BJ (cell line): Measurements from ENCODE around the gene POC5. TPM values are rescaled to one million over a fixed set of nuclear protein-coding genes. Genes with fewer than 3 reads are reported as not detected.

Source experiments
- CTCF ChIA-PET: fragments of 350-600 bp; formaldehyde crosslinking; extraction: SDS; loops from one replicate; lab custom pipeline; 2021; ENCODE audit warnings: antibody characterized with exemption, inconsistent platforms; lab: Yijun Ruan, JAX
- POLR2A ChIA-PET: fragments of 300-600 bp; sonication (Branson Sonifier 250); formaldehyde crosslinking; extraction: SDS; loops from one replicate; lab custom pipeline; 2021; ENCODE audit warnings: antibody characterized with exemption; lab: Charles Lee
- DNase-seq: peaks from one replicate; pipeline ENCODE4 v3.0.0-alpha.2; 2011; ENCODE audit warnings: low read depth
- H3K27me3 ChIP-seq: 2 replicates; pipeline ENCODE4 v1.6.0; 2011; ENCODE audit warnings: low read length; ENCODE audit not compliant: control insufficient read depth, insufficient read depth
- H3K36me3 ChIP-seq: 2 replicates; pipeline ENCODE4 v1.5.1; 2011; ENCODE audit warnings: low read length; ENCODE audit not compliant: control insufficient read depth, insufficient read depth
- H3K4me3 ChIP-seq: 2 replicates; pipeline ENCODE4 v1.5.1; 2011; ENCODE audit warnings: low read depth, mild to moderate bottlenecking, control low read depth, low read length
- polyA plus RNA-seq: library from polyadenylated mRNA; depleted of rRNA; stranded (reverse); fragments of >200 nt; gene quantifications from 2 replicates; pipeline ENCODE4 v1.2.3, GENCODE V29; 2011
- TF ChIP-seq, protein P1 (sequence below): IDR thresholded peaks from 2 replicates; pipeline ENCODE4 v1.5.1; 2011; ENCODE audit warnings: low read depth, mild to moderate bottlenecking, control low read depth, inconsistent platforms, low read length, moderate library complexity; ENCODE audit not compliant: insufficient read depth

Gene POC5
- polyA plus RNA-seq, 1 experiment: 8.4 TPM

- H3K27me3 ChIP-seq: no peaks in the 10 kb centered on the region
- TF ChIP-seq, protein P1, sequence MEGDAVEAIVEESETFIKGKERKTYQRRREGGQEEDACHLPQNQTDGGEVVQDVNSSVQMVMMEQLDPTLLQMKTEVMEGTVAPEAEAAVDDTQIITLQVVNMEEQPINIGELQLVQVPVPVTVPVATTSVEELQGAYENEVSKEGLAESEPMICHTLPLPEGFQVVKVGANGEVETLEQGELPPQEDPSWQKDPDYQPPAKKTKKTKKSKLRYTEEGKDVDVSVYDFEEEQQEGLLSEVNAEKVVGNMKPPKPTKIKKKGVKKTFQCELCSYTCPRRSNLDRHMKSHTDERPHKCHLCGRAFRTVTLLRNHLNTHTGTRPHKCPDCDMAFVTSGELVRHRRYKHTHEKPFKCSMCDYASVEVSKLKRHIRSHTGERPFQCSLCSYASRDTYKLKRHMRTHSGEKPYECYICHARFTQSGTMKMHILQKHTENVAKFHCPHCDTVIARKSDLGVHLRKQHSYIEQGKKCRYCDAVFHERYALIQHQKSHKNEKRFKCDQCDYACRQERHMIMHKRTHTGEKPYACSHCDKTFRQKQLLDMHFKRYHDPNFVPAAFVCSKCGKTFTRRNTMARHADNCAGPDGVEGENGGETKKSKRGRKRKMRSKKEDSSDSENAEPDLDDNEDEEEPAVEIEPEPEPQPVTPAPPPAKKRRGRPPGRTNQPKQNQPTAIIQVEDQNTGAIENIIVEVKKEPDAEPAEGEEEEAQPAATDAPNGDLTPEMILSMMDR: no peak
- no peaks in the 10 kb centered on the region for H3K36me3 ChIP-seq
- H3K4me3 ChIP-seq: peak overlapping the region; percentile 89
- CTCF ChIA-PET: interaction anchor here (1.1 to 1.3 kb wide), 2 partner anchors 248 to 667 kb away, joined by 3 read pairs; no protein-coding TSS in a partner anchor
- no peak for DNase-seq
- POLR2A ChIA-PET: interaction anchor here (0.6 to 1.0 kb wide), 2 partner anchors 22 to 349 kb away, joined by 3 read pairs; no protein-coding TSS in a partner anchor
Measured at GRCh38 chr5:75716715-75717081, 539 bp downstream of the POC5 start.

DNA sequence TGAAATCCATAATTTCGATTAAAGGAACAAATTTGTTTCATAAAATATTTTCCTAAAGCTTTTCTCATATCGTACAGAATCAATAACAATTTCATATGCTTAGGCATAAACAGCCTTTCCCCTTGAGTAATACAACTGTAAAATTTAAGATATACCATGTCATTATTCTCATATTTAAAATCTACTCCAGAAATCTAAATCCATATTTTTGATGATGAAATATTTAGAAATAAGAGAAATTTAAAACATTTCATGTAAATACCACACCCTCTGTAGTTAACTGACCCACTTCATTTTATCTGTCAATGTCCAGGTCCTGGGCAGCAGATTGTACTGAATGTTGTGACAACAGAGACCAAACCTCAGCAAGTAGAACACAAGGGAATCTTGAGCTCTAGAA lies 5.1 kb downstream of the POC5 start:
- TF ChIP-seq, protein P1: no peak
- Histone ChIP-seq H3K27me3 (no peaks in the 10 kb centered on the region), H3K4me3 (no peak overlapping the region), H3K36me3 (no peaks in the 10 kb centered on the region)
- ChIA-PET CTCF (no interaction called here), POLR2A (no interaction called here)
- DNase-seq: no peak

GRCh38 chr5:75711151-75711550 lies 6.1 kb downstream of the POC5 start:
- no peaks in the 10 kb centered on the region for H3K36me3 ChIP-seq
- DNase-seq: no peak
- ChIA-PET CTCF (no interaction called here), POLR2A (no interaction called here)
- no peak overlapping the region for H3K4me3 ChIP-seq
- H3K27me3 ChIP-seq: no peaks in the 10 kb centered on the region
- TF ChIP-seq, protein P1: no peak

- H3K4me3 ChIP-seq: no peak overlapping the region
- no peaks in the 10 kb centered on the region for H3K27me3 ChIP-seq
- TF ChIP-seq, protein P1: no peak
- no peaks in the 10 kb centered on the region for H3K36me3 ChIP-seq
- POLR2A ChIA-PET: no interaction called here
- no peak for DNase-seq
- CTCF ChIA-PET: interaction anchor here (1.0 kb wide), 1 partner anchor 30 kb away, joined by 4 read pairs; no protein-coding TSS in a partner anchor
Measured at GRCh38 chr5:75710637-75711036, 6.6 kb downstream of the POC5 start.

DNA sequence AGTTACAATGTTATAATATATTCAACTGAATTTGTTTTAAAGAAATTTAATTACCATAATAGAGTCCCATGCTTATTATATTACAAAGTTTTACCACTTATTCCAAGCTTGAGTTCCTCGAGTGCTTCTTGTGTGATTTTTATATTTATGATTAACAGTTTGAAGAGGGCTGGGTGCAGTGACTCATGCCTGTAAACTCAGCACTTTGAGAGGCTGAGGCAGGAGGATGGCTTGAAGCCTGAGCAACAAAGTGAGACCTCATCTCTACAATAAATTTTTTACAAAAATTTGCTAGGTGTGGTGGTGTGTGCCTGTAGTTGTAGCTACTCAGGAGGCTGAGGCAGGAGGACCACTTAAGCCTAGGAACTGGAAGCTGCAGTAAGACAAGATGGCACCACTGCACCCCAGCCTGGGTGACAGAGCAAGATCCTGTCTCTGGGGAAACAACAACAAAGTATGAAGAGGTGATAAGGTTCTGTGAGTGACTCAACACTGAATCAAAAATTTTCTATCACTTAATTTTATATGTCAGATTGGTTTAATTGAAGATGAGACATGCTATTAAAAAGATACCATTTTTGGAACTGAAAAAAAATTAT lies 9.2 kb downstream of the POC5 start:
- H3K4me3 ChIP-seq: no peak overlapping the region
- ChIA-PET POLR2A (no interaction called here), CTCF (interaction anchor here (0.6 to 2.2 kb wide), 3 partner anchors 9 to 1106 kb away, joined by 3 to 5 read pairs (median 3); partner anchors contain the start of gene POC5)
- no peaks in the 10 kb centered on the region for H3K27me3 ChIP-seq
- H3K36me3 ChIP-seq: no peaks in the 10 kb centered on the region
- TF ChIP-seq, protein P1: no peak
- no peak for DNase-seq
